H9 (cell line): ENCODE data around the gene FNDC3A. TPM values are rescaled to one million over a fixed set of nuclear protein-coding genes. Genes with fewer than 3 reads are reported as not detected.

Experiments
- DNase-seq: peaks from one replicate; pipeline ENCODE4 v3.0.0-alpha.2; 2017
- H2AFZ ChIP-seq: one replicate; pipeline ENCODE4 v1.6.1; 2013; ENCODE audit warnings: mild to moderate bottlenecking, low read length, control low read depth, moderate library complexity
- H2AK5ac ChIP-seq: 2 replicates; pipeline ENCODE4 v1.6.1; 2013; ENCODE audit warnings: low read length, control low read depth, mixed read lengths; ENCODE audit not compliant: insufficient read length
- H2BK120ac ChIP-seq: one replicate; pipeline ENCODE4 v1.6.1; 2013; ENCODE audit warnings: low read depth, mild to moderate bottlenecking, low read length, control low read depth, inconsistent platforms; ENCODE audit not compliant: poor library complexity, severe bottlenecking
- H2BK12ac ChIP-seq: 2 replicates; pipeline ENCODE4 v1.6.1; 2013; ENCODE audit warnings: low read length, control low read depth, mixed read lengths, low read depth; ENCODE audit not compliant: insufficient read length
- H2BK15ac ChIP-seq: 2 replicates; pipeline ENCODE4 v1.6.1; 2013; ENCODE audit warnings: low read depth, low read length, control low read depth
- H2BK20ac ChIP-seq: one replicate; pipeline ENCODE4 v1.6.1; 2013; ENCODE audit warnings: low read depth, mild to moderate bottlenecking, low read length, control low read depth, inconsistent platforms; ENCODE audit not compliant: poor library complexity, severe bottlenecking
- H2BK5ac ChIP-seq: 2 replicates; pipeline ENCODE4 v1.6.1; 2013; ENCODE audit warnings: low read length, control low read depth, mixed read lengths; ENCODE audit not compliant: insufficient read length
- H3K14ac ChIP-seq: 2 replicates; pipeline ENCODE4 v1.6.1; 2013; ENCODE audit warnings: low read length, control low read depth; ENCODE audit not compliant: insufficient read depth
- H3K18ac ChIP-seq: 2 replicates; pipeline ENCODE4 v1.6.1; 2013; ENCODE audit warnings: low read depth, mild to moderate bottlenecking, mixed read lengths, low read length, control low read depth; ENCODE audit not compliant: insufficient read length
- H3K23ac ChIP-seq: 2 replicates; pipeline ENCODE4 v1.6.1; 2013; ENCODE audit warnings: low read length, control low read depth, mixed read lengths, low read depth; ENCODE audit not compliant: insufficient read length
- H3K23me2 ChIP-seq: 2 replicates; pipeline ENCODE4 v1.6.1; 2013; ENCODE audit warnings: low read depth, mild to moderate bottlenecking, mixed read lengths, low read length, control low read depth; ENCODE audit not compliant: insufficient read length, poor library complexity, severe bottlenecking
- H3K27ac ChIP-seq: 2 replicates; pipeline ENCODE4 v1.5.1; 2013; ENCODE audit warnings: low read length, control low read depth, mixed read lengths, low read depth; ENCODE audit not compliant: insufficient read length
- H3K27me3 ChIP-seq: 2 replicates; pipeline ENCODE4 v1.6.1; 2013; ENCODE audit warnings: low read length, control low read depth, inconsistent platforms; ENCODE audit not compliant: insufficient read depth
- H3K4ac ChIP-seq: 2 replicates; pipeline ENCODE4 v1.6.1; 2013; ENCODE audit warnings: low read depth, mild to moderate bottlenecking, control low read depth, inconsistent platforms, low read length, moderate library complexity
- H3K4me1 ChIP-seq: 2 replicates; pipeline ENCODE4 v1.6.1; 2013; ENCODE audit warnings: low read length, control low read depth, inconsistent platforms; ENCODE audit not compliant: insufficient read depth
- H3K4me2 ChIP-seq: 2 replicates; pipeline ENCODE4 v1.6.1; 2013; ENCODE audit warnings: low read length, control low read depth, mixed read lengths; ENCODE audit not compliant: insufficient read length, insufficient read depth
- H3K56ac ChIP-seq: 2 replicates; pipeline ENCODE4 v1.6.1; 2013; ENCODE audit warnings: low read depth, mild to moderate bottlenecking, mixed read lengths, low read length, control low read depth; ENCODE audit not compliant: insufficient read length
- H3K79me1 ChIP-seq: 2 replicates; pipeline ENCODE4 v1.6.1; 2013; ENCODE audit warnings: low read depth, mild to moderate bottlenecking, moderate library complexity, low read length, control low read depth, inconsistent platforms; ENCODE audit not compliant: insufficient read depth, poor library complexity, severe bottlenecking
- H3K79me2 ChIP-seq: 2 replicates; pipeline ENCODE4 v1.6.1; 2013; ENCODE audit warnings: low read length, control low read depth, inconsistent platforms; ENCODE audit not compliant: insufficient read depth
- H3K9ac ChIP-seq: 2 replicates; pipeline ENCODE4 v1.6.1; 2013; ENCODE audit warnings: low read length, control low read depth, mixed read lengths; ENCODE audit not compliant: insufficient read length; ENCODE audit errors: extremely low read depth
- H3K9me3 ChIP-seq: one replicate; pipeline ENCODE4 v1.6.1; 2013; ENCODE audit warnings: low read depth, low read length, inconsistent platforms; ENCODE audit not compliant: control insufficient read depth
- H3T11ph ChIP-seq: one replicate; pipeline ENCODE4 v1.6.1; 2013; ENCODE audit warnings: mild to moderate bottlenecking, low read length, control low read depth, inconsistent platforms
- H4K20me1 ChIP-seq: one replicate; pipeline ENCODE4 v1.6.1; 2013; ENCODE audit not compliant: control insufficient read depth, insufficient read length, insufficient read depth
- H4K5ac ChIP-seq: 2 replicates; pipeline ENCODE4 v1.6.1; 2013; ENCODE audit warnings: low read depth, mild to moderate bottlenecking, mixed read lengths, low read length, control low read depth; ENCODE audit not compliant: insufficient read length
- H4K8ac ChIP-seq: replicated peaks from 2 replicates; pipeline ENCODE4 v1.6.1; 2013; ENCODE audit warnings: low read length, control low read depth, mixed read lengths, low read depth; ENCODE audit not compliant: insufficient read length
- H4K91ac ChIP-seq: 2 replicates; pipeline ENCODE4 v1.6.1; 2013; ENCODE audit warnings: low read depth, mild to moderate bottlenecking, moderate library complexity, mixed read lengths, low read length, control low read depth; ENCODE audit not compliant: insufficient read length
- H3K27ac Mint-ChIP-seq, 3 experiments: 2 replicates in 2 of 3; 3 replicates in 1 of 3; pipeline ENCODE4 v1.8.0; 2020 to 2021; ENCODE audit warnings: mixed read lengths in 3 of 3, mild to moderate bottlenecking in 1 of 3, moderate library complexity in 1 of 3
- H3K27me3 Mint-ChIP-seq: 2 replicates; pipeline ENCODE4 v1.8.0; 2021; ENCODE audit warnings: low read depth, mild to moderate bottlenecking, moderate library complexity, mixed read lengths
- H3K36me3 Mint-ChIP-seq, 3 experiments: 2 replicates in 2 of 3; 3 replicates in 1 of 3; pipeline ENCODE4 v1.8.0; 2020 to 2021; ENCODE audit warnings: low read depth in 3 of 3, mixed read lengths in 3 of 3; ENCODE audit not compliant: insufficient read depth in 1 of 3
- H3K4me1 Mint-ChIP-seq, 2 experiments: 2 replicates each; pipeline ENCODE4 v1.8.0; 2020; ENCODE audit warnings: mixed read lengths in 2 of 2
- H3K4me3 Mint-ChIP-seq, 2 experiments: 2 replicates in 1 of 2; 3 replicates in 1 of 2; pipeline ENCODE4 v1.8.0; 2020 to 2021; ENCODE audit warnings: mild to moderate bottlenecking in 2 of 2, mixed read lengths in 2 of 2, moderate library complexity in 1 of 2
- H3K9me3 Mint-ChIP-seq, 2 experiments: 2 replicates in 1 of 2; 3 replicates in 1 of 2; pipeline ENCODE4 v1.8.0; 2020; ENCODE audit warnings: mild to moderate bottlenecking in 2 of 2, mixed read lengths in 2 of 2, moderate library complexity in 1 of 2
- WGBS: extraction: QIAGEN DNeasy Blood & Tissue Kit; methylation state at CpG from one replicate; pipeline ENCODE4 v1.1.7; 2013; ENCODE audit warnings: missing lambda C conversion rate, low lambda C conversion rate, mixed read lengths; ENCODE audit not compliant: insufficient read length; ENCODE audit errors: extremely low coverage; 5-methylcytosine and 5-hydroxymethylcytosine counted together
- total RNA-seq: library from RNA; stranded (reverse); gene quantifications from 2 replicates; pipeline ENCODE4 v1.2.1, GENCODE V29; 2021
- TF ChIP-seq, protein P1 (sequence below): fragments of 200-600 bp; sonication (generic); conservative IDR thresholded peaks from 3 replicates; pipeline ENCODE4 v1.8.0; 2021; ENCODE audit warnings: antibody characterized with exemption, mild to moderate bottlenecking

Gene FNDC3A
- total RNA-seq, 1 experiment from 2014 or later, result 27.4 TPM

DNA sequence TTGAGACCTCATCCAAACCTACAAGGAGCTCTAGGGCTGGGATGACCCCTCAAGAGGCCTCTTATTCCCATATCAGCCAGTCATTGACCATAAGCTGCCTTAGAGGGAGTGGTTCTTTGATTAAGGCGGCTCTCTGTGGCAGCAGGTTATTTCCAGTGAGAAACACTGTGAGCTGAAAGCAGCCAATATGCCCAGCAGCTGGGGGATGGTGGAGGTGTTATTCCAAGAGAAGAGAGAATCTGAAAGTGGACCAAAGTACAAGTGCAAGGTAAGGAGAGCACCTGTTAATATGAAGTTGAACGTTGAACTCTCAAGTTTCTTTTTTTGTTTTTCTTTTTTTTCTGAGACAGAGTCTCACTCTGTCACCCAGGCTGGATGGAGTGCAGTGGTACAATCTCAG lies 20.2 kb upstream of the FNDC3A start:
- Mint-ChIP-seq H3K9me3 (no peaks in the 10 kb centered on the region), H3K4me3 (no peak overlapping the region), H3K27me3 (no peaks in the 10 kb centered on the region; the same call in 1 of the 2 replicates), H3K27ac (no peak overlapping the region), H3K4me1 (peaks cover 0 to 6% of the 10 kb centered on the region in 2 experiments; a peak in 1 of 4 replicates), H3K36me3 (no peaks in the 10 kb centered on the region)
- Histone ChIP-seq H2BK120ac (no peak overlapping the region), H4K5ac (no peak overlapping the region), H3K79me2 (no peaks in the 10 kb centered on the region), H4K20me1 (no peaks in the 10 kb centered on the region), H3K27ac (no peak overlapping the region), H3K27me3 (no peaks in the 10 kb centered on the region), H3K23me2 (no peaks in the 10 kb centered on the region), H3K4me1 (no peaks in the 10 kb centered on the region), H2BK5ac (no peak overlapping the region), H2AFZ (no peak overlapping the region), H3K23ac (no peak overlapping the region), H3K14ac (no peak overlapping the region), H3K9me3 (no peaks in the 10 kb centered on the region), H2BK12ac (no peak overlapping the region), H4K91ac (no peak overlapping the region), H3K56ac (no peak overlapping the region), H2BK20ac (no peak overlapping the region), H2AK5ac (no peak overlapping the region), H3K79me1 (no peaks in the 10 kb centered on the region), H3K9ac (no peak overlapping the region), H4K8ac (no peak overlapping the region), H3K4ac (no peak overlapping the region), H2BK15ac (no peak overlapping the region), H3K4me2 (no peak overlapping the region), H3K18ac (no peak overlapping the region), H3T11ph (no peak overlapping the region)
- no CpG with 5 or more reads among the region's 2 CpGs for WGBS
- TF ChIP-seq, protein P1, sequence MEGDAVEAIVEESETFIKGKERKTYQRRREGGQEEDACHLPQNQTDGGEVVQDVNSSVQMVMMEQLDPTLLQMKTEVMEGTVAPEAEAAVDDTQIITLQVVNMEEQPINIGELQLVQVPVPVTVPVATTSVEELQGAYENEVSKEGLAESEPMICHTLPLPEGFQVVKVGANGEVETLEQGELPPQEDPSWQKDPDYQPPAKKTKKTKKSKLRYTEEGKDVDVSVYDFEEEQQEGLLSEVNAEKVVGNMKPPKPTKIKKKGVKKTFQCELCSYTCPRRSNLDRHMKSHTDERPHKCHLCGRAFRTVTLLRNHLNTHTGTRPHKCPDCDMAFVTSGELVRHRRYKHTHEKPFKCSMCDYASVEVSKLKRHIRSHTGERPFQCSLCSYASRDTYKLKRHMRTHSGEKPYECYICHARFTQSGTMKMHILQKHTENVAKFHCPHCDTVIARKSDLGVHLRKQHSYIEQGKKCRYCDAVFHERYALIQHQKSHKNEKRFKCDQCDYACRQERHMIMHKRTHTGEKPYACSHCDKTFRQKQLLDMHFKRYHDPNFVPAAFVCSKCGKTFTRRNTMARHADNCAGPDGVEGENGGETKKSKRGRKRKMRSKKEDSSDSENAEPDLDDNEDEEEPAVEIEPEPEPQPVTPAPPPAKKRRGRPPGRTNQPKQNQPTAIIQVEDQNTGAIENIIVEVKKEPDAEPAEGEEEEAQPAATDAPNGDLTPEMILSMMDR, result no peak
- DNase-seq, result no peak
